ENCODE results near the gene DAD1. TPM values are rescaled to one million over a fixed set of nuclear protein-coding genes. Genes with fewer than 3 reads are reported as not detected.

Gene DAD1
- total and polyA plus RNA-seq, 2 experiments from 2014 or later = 369 to 653 TPM

DNA sequence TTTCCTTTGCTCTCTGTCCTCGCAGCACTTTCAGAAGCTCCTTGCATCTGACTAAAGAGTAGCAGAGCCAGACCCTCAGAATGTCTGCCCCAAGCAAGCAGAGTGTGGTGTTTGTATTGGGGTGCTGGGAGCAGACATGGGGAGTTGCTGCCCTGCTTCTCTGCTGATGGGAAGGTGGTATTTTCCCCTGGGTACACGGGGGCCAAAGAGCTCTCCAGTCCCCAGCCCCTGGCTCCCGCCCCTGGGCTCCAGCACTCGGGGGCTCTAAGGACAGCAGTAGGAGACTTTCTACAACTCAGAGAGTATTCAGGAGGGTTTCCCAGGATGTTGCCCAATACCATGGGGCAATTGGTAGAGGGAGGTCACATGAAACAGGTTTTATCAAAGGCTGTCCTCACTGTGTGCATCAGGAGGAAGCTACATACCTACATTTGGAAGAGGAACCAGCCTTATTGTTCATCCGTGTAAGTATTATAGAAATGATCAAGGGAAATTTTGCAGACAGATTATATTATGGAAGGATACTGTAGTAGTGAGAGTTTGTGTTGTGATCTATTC, 50.3 kb downstream of the DAD1 start:
- H3K27ac ChIP-seq = no peak overlapping the region
- no peaks in the 10 kb centered on the region for H3K36me3 ChIP-seq (ENCODE audit: low read depth)
- H2AFZ ChIP-seq = no peak overlapping the region
- no peaks in the 10 kb centered on the region for H3K27me3 ChIP-seq (replicated peaks; ENCODE audit: insufficient read depth)
- no peaks in the 10 kb centered on the region for H3K9me3 ChIP-seq (ENCODE audit: low read depth)
- no peak overlapping the region for H3K4me3 ChIP-seq
- H3K9ac ChIP-seq = no peak overlapping the region
- no peaks in the 10 kb centered on the region for H3K79me2 ChIP-seq (ENCODE audit: insufficient read depth)
- no peaks in the 10 kb centered on the region for H3F3A ChIP-seq (ENCODE audit: insufficient read depth)
- H3K9me2 ChIP-seq (ENCODE audit: insufficient read depth) = no peaks in the 10 kb centered on the region
- TF ChIP-seq EZH2phosphoT487 (IDR thresholded peaks at IDR 0.05; ENCODE audit: insufficient read depth, low read depth) = no peak
- no peak for TF ChIP-seq EZH2 (IDR thresholded peaks at IDR 0.05; ENCODE audit: insufficient read depth, poor library complexity, severe bottlenecking)
- no peak for DNase-seq
- H3K4me2 ChIP-seq (ENCODE audit: unreplicated experiment) = no peak overlapping the region
- H3K4me1 ChIP-seq (ENCODE audit: insufficient read depth) = peaks cover 14% of the 10 kb centered on the region
- whole genome bisulfite sequencing, 2 experiments (ENCODE audit: low coverage in 1 of 2, low lambda C conversion rate in 2 of 2, missing lambda C conversion rate in 2 of 2) = 97 to 99% methylated on average over 5 of the region's 5 CpGs
- no peaks in the 10 kb centered on the region for H4K20me1 ChIP-seq (ENCODE audit: insufficient read depth)
- in situ Hi-C loops (cut with MboI) = no loop called here

DNA sequence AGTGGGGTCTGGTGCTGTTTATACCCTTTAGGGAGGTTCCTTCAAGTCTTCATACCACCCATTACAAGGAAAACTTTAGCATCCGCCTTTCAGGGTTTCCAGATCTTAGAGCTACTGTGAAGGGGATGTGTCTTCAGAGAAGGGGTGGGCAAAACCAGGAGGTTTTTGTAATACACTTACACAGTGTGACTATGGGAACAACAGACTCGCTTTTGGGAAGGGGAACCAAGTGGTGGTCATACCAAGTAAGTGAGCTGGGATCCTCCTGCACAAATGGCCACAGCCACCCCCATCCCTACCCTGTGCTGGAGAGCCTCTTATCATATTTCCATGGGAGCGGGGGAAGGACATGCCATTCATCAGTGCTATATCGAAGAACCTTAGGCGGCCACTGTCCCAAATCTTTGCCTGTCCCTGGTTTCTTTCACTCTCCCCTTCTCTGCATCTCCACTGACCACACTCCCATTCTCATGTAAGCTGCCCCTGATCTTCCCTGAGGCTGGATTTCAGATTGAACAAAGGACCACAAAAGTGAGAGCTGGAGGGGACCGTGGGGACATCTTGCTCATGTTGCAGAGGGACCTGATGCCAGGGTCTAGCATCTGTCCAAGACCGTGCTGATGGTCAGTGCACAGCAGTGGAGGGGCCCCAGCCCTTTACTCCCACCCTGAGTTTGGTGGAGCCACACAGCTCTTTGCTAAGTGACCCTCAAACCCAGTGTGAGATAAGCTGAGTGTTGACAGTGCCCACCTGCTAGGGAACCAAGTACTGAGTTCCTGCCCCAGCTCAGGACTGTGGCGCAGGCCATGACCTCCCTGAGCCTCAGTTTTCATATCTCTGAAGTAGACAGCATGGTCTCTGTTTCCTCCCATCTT, 51.4 kb downstream of the DAD1 start:
- H3K36me3 ChIP-seq (ENCODE audit: low read depth) = no peaks in the 10 kb centered on the region
- no peaks in the 10 kb centered on the region for H3K9me3 ChIP-seq (ENCODE audit: low read depth)
- WGBS, 2 experiments (ENCODE audit: low coverage in 1 of 2, low lambda C conversion rate in 2 of 2, missing lambda C conversion rate in 2 of 2) = 83 to 86% methylated on average over 8 of the region's 8 CpGs
- H3K27ac ChIP-seq = peak overlapping the region; percentile 17; the same call in 1 of the 2 replicates
- no peak overlapping the region for H3K9ac ChIP-seq
- no peaks in the 10 kb centered on the region for H3K79me2 ChIP-seq (ENCODE audit: insufficient read depth)
- no peaks in the 10 kb centered on the region for H3K27me3 ChIP-seq (replicated peaks; ENCODE audit: insufficient read depth)
- no peak for TF ChIP-seq EZH2phosphoT487 (IDR thresholded peaks at IDR 0.05; ENCODE audit: insufficient read depth, low read depth)
- TF ChIP-seq EZH2 (IDR thresholded peaks at IDR 0.05; ENCODE audit: insufficient read depth, poor library complexity, severe bottlenecking) = no peak
- no peak for DNase-seq
- in situ Hi-C loops (cut with MboI) = no loop called here
- H4K20me1 ChIP-seq (ENCODE audit: insufficient read depth) = no peaks in the 10 kb centered on the region
- peaks cover 4% of the 10 kb centered on the region; the same call in 1 of the 2 replicates for H3F3A ChIP-seq (ENCODE audit: insufficient read depth)
- no peaks in the 10 kb centered on the region for H3K9me2 ChIP-seq (ENCODE audit: insufficient read depth)
- peak overlapping the region; percentile 52 for H3K4me2 ChIP-seq (ENCODE audit: unreplicated experiment)
- peaks cover 21% of the 10 kb centered on the region for H3K4me1 ChIP-seq (ENCODE audit: insufficient read depth)
- H3K4me3 ChIP-seq = no peak overlapping the region
- no peak overlapping the region for H2AFZ ChIP-seq

DNA sequence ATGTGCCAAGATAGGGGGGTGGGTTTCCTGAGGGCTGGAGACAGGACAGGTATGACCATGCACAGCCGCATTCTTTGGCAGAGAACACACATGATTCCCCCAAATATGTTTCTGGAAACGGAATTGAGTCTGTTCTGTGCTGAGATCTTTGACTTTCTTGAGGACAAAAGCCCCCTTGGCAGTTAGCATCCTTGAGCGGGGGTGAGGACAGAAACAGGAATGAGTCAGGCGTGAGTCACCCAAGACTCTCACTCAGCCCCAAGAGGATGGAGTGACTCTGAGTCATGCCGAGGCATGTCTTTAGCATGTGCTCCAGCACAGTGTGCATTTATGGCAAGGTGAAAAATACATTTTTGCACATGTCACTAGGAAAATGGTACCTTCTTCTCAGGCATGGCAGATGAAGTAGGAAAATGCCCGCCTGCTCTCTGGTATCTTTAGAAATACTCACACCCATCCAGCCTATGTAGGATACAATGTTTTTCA, 52.1 kb downstream of the DAD1 start:
- Histone ChIP-seq H3F3A (ENCODE audit: insufficient read depth) (peaks cover 8% of the 10 kb centered on the region; the same call in 1 of the 2 replicates), H3K9me2 (ENCODE audit: insufficient read depth) (no peaks in the 10 kb centered on the region), H4K20me1 (ENCODE audit: insufficient read depth) (no peaks in the 10 kb centered on the region), H3K27me3 (replicated peaks; ENCODE audit: insufficient read depth) (no peaks in the 10 kb centered on the region), H3K4me2 (ENCODE audit: unreplicated experiment) (peak overlapping the region; percentile 52), H3K4me1 (ENCODE audit: insufficient read depth) (peaks cover 28% of the 10 kb centered on the region), H3K36me3 (ENCODE audit: low read depth) (no peaks in the 10 kb centered on the region), H2AFZ (no peak overlapping the region), H3K9ac (no peak overlapping the region), H3K79me2 (ENCODE audit: insufficient read depth) (no peaks in the 10 kb centered on the region), H3K9me3 (ENCODE audit: low read depth) (no peaks in the 10 kb centered on the region), H3K27ac (peak overlapping the region; percentile 35; the same call in 1 of the 2 replicates), H3K4me3 (no peak overlapping the region)
- peak; percentile 99 for DNase-seq
- 4 to 6% methylated on average over 6 of the region's 6 CpGs for WGBS, 2 experiments (ENCODE audit: low coverage in 1 of 2, low lambda C conversion rate in 2 of 2, missing lambda C conversion rate in 2 of 2)
- TF ChIP-seq EZH2phosphoT487 (IDR thresholded peaks at IDR 0.05; ENCODE audit: insufficient read depth, low read depth) (no peak), EZH2 (IDR thresholded peaks at IDR 0.05; ENCODE audit: insufficient read depth, poor library complexity, severe bottlenecking) (no peak)
- in situ Hi-C loops (cut with MboI) = no loop called here

DNA sequence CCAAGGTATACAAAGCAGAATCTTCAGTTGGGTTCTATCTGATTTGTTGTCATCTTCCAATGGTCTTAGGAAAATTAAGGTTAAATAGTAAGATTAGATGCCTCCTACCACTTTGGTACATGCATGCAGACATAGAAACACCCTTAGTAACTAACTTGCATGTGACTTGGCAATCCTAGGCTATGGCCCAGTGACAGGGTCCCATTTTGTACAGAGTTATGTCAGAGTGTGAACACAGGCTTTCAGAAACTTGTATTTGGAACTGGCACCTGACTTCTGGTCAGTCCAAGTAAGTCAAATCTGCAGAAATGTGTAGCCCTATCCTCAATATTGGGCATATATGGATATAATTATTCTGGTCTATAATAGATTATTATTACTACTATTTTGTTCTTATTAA, 53.1 kb downstream of the DAD1 start:
- TF ChIP-seq EZH2 (IDR thresholded peaks at IDR 0.05; ENCODE audit: insufficient read depth, poor library complexity, severe bottlenecking) (no peak), EZH2phosphoT487 (IDR thresholded peaks at IDR 0.05; ENCODE audit: insufficient read depth, low read depth) (no peak)
- Histone ChIP-seq H4K20me1 (ENCODE audit: insufficient read depth) (no peaks in the 10 kb centered on the region), H3F3A (ENCODE audit: insufficient read depth) (peaks cover 8% of the 10 kb centered on the region; the same call in 1 of the 2 replicates), H3K9ac (no peak overlapping the region), H2AFZ (no peak overlapping the region), H3K79me2 (ENCODE audit: insufficient read depth) (no peaks in the 10 kb centered on the region), H3K4me2 (ENCODE audit: unreplicated experiment) (no peak overlapping the region), H3K9me3 (ENCODE audit: low read depth) (no peaks in the 10 kb centered on the region), H3K4me3 (no peak overlapping the region), H3K36me3 (ENCODE audit: low read depth) (no peaks in the 10 kb centered on the region), H3K27ac (no peak overlapping the region), H3K9me2 (ENCODE audit: insufficient read depth) (no peaks in the 10 kb centered on the region), H3K27me3 (replicated peaks; ENCODE audit: insufficient read depth) (no peaks in the 10 kb centered on the region), H3K4me1 (ENCODE audit: insufficient read depth) (peaks cover 28% of the 10 kb centered on the region)
- DNase-seq = no peak
- in situ Hi-C loops (cut with MboI) = no loop called here

All from GM23248 (cell line).